ENCODE results near the gene CFL1. TPM values are rescaled to one million over a fixed set of nuclear protein-coding genes. Genes with fewer than 3 reads are reported as not detected.
A peak's percentile ranks its signal among the peaks of the same experiment; 100 is the strongest.
"Not testable (repeated sequence)": the region's sequence is repeated elsewhere in the genome, so short reads cannot be mapped to it uniquely, and the experiment has no call there.

Gene CFL1
- total and polyA plus RNA-seq, 9 donors = 215 to 693 (median 476) TPM

GRCh38 chr11:65892661-65893317, 34.8 kb upstream of the CFL1 start:
- TF ChIP-seq POLR2A (IDR thresholded peaks at IDR 0.05) (no peak), CTCF (IDR thresholded peaks at IDR 0.05) (no peak), EP300 (IDR thresholded peaks at IDR 0.05) (no peak)
- WGBS, 3 donors = 63 to 68% (median 67%) methylated on average over 10 of the region's 10 CpGs
- H3K27me3 ChIP-seq = no peaks in the 10 kb centered on the region
- peak overlapping the region in 1 of 2 donors; percentile 95 for H3K27ac ChIP-seq
- H3K4me1 ChIP-seq (ENCODE audit: insufficient read depth) = peaks cover 19% of the 10 kb centered on the region
- DNase-seq = peak in 1 of 5 donors; percentile 22
- no peak overlapping the region for H3K4me3 ChIP-seq
- intact Hi-C loops (cut with DNase I) = no loop called here
- no peaks in the 10 kb centered on the region for H3K36me3 ChIP-seq
- H3K9me3 ChIP-seq = no peaks in the 10 kb centered on the region

GRCh38 chr11:65892137-65892540, 34.2 kb upstream of the CFL1 start:
- peak overlapping the region; percentile 91 to 95 for H3K27ac ChIP-seq
- DNase-seq; intact Hi-C loops (cut with DNase I); H3K36me3 ChIP-seq; H3K9me3 ChIP-seq; H3K27me3 ChIP-seq: not testable (repeated sequence)
- peak overlapping the region; percentile 55 for H3K4me3 ChIP-seq
- peaks cover 21% of the 10 kb centered on the region for H3K4me1 ChIP-seq (ENCODE audit: insufficient read depth)
- WGBS, 3 donors = 29 to 34% (median 32%) methylated on average over 5 of the region's 5 CpGs

- Histone ChIP-seq H3K27ac (peak overlapping the region; percentile 91 to 95), H3K27me3 (no peaks in the 10 kb centered on the region), H3K9me3 (no peaks in the 10 kb centered on the region), H3K4me1 (ENCODE audit: insufficient read depth) (peaks cover 21% of the 10 kb centered on the region), H3K36me3 (no peaks in the 10 kb centered on the region), H3K4me3 (peak overlapping the region; percentile 55)
- peak in 4 of 5 donors; percentile 55 to 69 (median 62) for DNase-seq
- TF ChIP-seq EP300 (IDR thresholded peaks at IDR 0.05) (no peak), CTCF (IDR thresholded peaks at IDR 0.05) (no peak), POLR2A (IDR thresholded peaks at IDR 0.05) (no peak)
- intact Hi-C loops (cut with DNase I) = no loop called here
- 1 to 4% (median 1%) methylated on average over 40 to 57 of the region's 57 CpGs for WGBS, 3 donors
These were observed 33.5 kb upstream of the CFL1 start for GRCh38 chr11:65891219-65892136.

GRCh38 chr11:65890324-65891218, 32.6 kb upstream of the CFL1 start, which contains the start of gene CCDC85B:
TSS of gene CCDC85B (plus strand) at chr11:65890673. CDS start at chr11:65890784, 111 bp downstream.
- WGBS, 3 donors = 0% methylated on average over 67 to 94 of the region's 94 CpGs
- intact Hi-C loops (cut with DNase I) = no loop called here
- H3K27ac ChIP-seq = peak within 1 kb of the TSS; percentile 91 to 95
- H3K9me3 ChIP-seq = no peaks in the 10 kb centered on the region
- H3K27me3 ChIP-seq = no peaks in the 10 kb centered on the region
- H3K36me3 ChIP-seq = no peaks in the 10 kb centered on the region
- peaks cover 21% of the 10 kb centered on the region for H3K4me1 ChIP-seq (ENCODE audit: insufficient read depth)
- DNase-seq = peak; percentile 99 to 100 (median 99)
- H3K4me3 ChIP-seq = peak within 1 kb of the TSS; percentile 55
- peak; percentile 96 for TF ChIP-seq POLR2A (IDR thresholded peaks at IDR 0.05)
- TF ChIP-seq EP300 (IDR thresholded peaks at IDR 0.05) = peak; percentile 15
- TF ChIP-seq CTCF (IDR thresholded peaks at IDR 0.05) = peak in 2 of 3 donors; percentile 40 to 61

Measured in ovary (tissue), 9 donors.